CD14-positive monocyte (primary cell): ENCODE data around the gene PIK3CD. TPM values are rescaled to one million over a fixed set of nuclear protein-coding genes. Genes with fewer than 3 reads are reported as not detected.

Source experiments
- DNase-seq, 3 donors: peaks; one replicate each; pipeline ENCODE4 v3.0.0-alpha.2; 2011 to 2022
- H2AFZ ChIP-seq: 2 replicates; pipeline ENCODE4 v1.6.0; 2012; ENCODE audit warnings: mild to moderate bottlenecking, low read depth, low read length, inconsistent platforms; ENCODE audit not compliant: insufficient read depth, poor library complexity, severe bottlenecking
- H3K27ac ChIP-seq, 2 donors: 1 replicate in 1 of 2; 2 replicates in 1 of 2; pipeline ENCODE4 v1.5.1; 2012 to 2013; ENCODE audit warnings: low read length in 2 of 2, control low read depth in 1 of 2, inconsistent platforms in 1 of 2, low read depth in 1 of 2, mild to moderate bottlenecking in 1 of 2
- H3K27me3 ChIP-seq, 2 donors: one replicate each; pipeline versions ENCODE4 v1.6.0 to v1.6.1; 2011 to 2013; ENCODE audit warnings: low read length in 2 of 2; ENCODE audit not compliant: control insufficient read depth in 2 of 2, insufficient read depth in 2 of 2
- H3K36me3 ChIP-seq, 2 donors: replicated peaks in 1 of 2; 1 replicate in 1 of 2; 2 replicates in 1 of 2; pipeline versions ENCODE4 v1.5.1 to v1.6.1; 2012 to 2013; ENCODE audit warnings: low read length in 2 of 2, control low read depth in 1 of 2, inconsistent platforms in 1 of 2, mild to moderate bottlenecking in 1 of 2; ENCODE audit not compliant: insufficient read depth in 2 of 2, control insufficient read depth in 1 of 2
- H3K4me1 ChIP-seq, 2 donors: 1 replicate in 1 of 2; 2 replicates in 1 of 2; pipeline versions ENCODE4 v1.5.1 to v1.6.1; 2012 to 2013; ENCODE audit warnings: low read length in 2 of 2, control low read depth in 1 of 2, inconsistent platforms in 1 of 2, mild to moderate bottlenecking in 1 of 2, moderate library complexity in 1 of 2; ENCODE audit not compliant: insufficient read depth in 2 of 2, control insufficient read depth in 1 of 2
- H3K4me2 ChIP-seq: replicated peaks from 2 replicates; pipeline ENCODE3; 2012; ENCODE audit warnings: low read length, moderate library complexity, mild to moderate bottlenecking; ENCODE audit not compliant: poor library complexity, severe bottlenecking; ENCODE audit errors: extremely low read depth
- H3K4me3 ChIP-seq, 3 experiments: fragments of 200-600 bp in 1 of 3; sonication (generic) in 1 of 3; replicated peaks in 1 of 3; 1 replicate in 2 of 3; 2 replicates in 1 of 3; pipeline ENCODE4 v1.5.1; 2011 to 2013; ENCODE audit warnings: low read length in 3 of 3, mild to moderate bottlenecking in 3 of 3, control low read depth in 2 of 3, low read depth in 2 of 3, inconsistent platforms in 1 of 3, moderate library complexity in 1 of 3
- H3K79me2 ChIP-seq: 2 replicates; pipeline ENCODE4 v1.6.0; 2012; ENCODE audit warnings: mild to moderate bottlenecking, control low read depth, inconsistent platforms, low read length, moderate library complexity; ENCODE audit not compliant: insufficient read depth
- H3K9ac ChIP-seq: 2 replicates; pipeline ENCODE4 v1.6.0; 2017; ENCODE audit warnings: low read length, mild to moderate bottlenecking; ENCODE audit not compliant: insufficient read depth, poor library complexity, severe bottlenecking
- H3K9me3 ChIP-seq, 2 donors: replicated peaks in 1 of 2; 1 replicate in 1 of 2; 2 replicates in 1 of 2; pipeline versions ENCODE4 v1.5.1 to v1.6.1; 2012 to 2013; ENCODE audit warnings: low read length in 2 of 2, control low read depth in 1 of 2; ENCODE audit not compliant: control insufficient read depth in 1 of 2, insufficient read depth in 1 of 2
- H4K20me1 ChIP-seq: 2 replicates; pipeline ENCODE4 v1.6.0; 2012; ENCODE audit warnings: mild to moderate bottlenecking, low read length, control low read depth, moderate library complexity; ENCODE audit not compliant: insufficient read depth
- H3K27ac Mint-ChIP-seq, 7 donors: one replicate each; pipeline ENCODE4 v1.8.0; 2020; ENCODE audit warnings: mild to moderate bottlenecking in 7 of 7, mixed read lengths in 7 of 7, moderate library complexity in 6 of 7, inconsistent platforms in 2 of 7
- H3K27me3 Mint-ChIP-seq, 3 donors: one replicate each; pipeline ENCODE4 v1.8.0; 2021 to 2022; ENCODE audit warnings: low read depth in 3 of 3, mild to moderate bottlenecking in 3 of 3, mixed read lengths in 3 of 3, moderate library complexity in 3 of 3, inconsistent platforms in 1 of 3
- H3K36me3 Mint-ChIP-seq, 2 donors: one replicate each; pipeline ENCODE4 v1.8.0; 2020; ENCODE audit warnings: mixed read lengths in 2 of 2, inconsistent platforms in 1 of 2, mild to moderate bottlenecking in 1 of 2
- H3K4me1 Mint-ChIP-seq: one replicate; pipeline ENCODE4 v1.8.0; 2020; ENCODE audit warnings: mild to moderate bottlenecking, mixed read lengths
- H3K4me3 Mint-ChIP-seq, 2 donors: one replicate each; pipeline ENCODE4 v1.8.0; 2020; ENCODE audit warnings: mild to moderate bottlenecking in 2 of 2, mixed read lengths in 2 of 2, moderate library complexity in 1 of 2
- H3K9me3 Mint-ChIP-seq, 7 donors: one replicate each; pipeline ENCODE4 v1.8.0; 2020 to 2022; ENCODE audit warnings: mixed read lengths in 7 of 7, mild to moderate bottlenecking in 6 of 7, moderate library complexity in 6 of 7, inconsistent platforms in 2 of 7
- CTCF ChIP-seq: fragments of 200-600 bp; IDR thresholded peaks from one replicate; pipeline ENCODE4 v1.8.0; 2022; ENCODE audit warnings: antibody characterized with exemption, mild to moderate bottlenecking
- WGBS: methylation state at CpG from one replicate; pipeline ENCODE4 v1.1.5; 2013; ENCODE audit warnings: missing lambda C conversion rate; ENCODE audit not compliant: insufficient coverage; 5-methylcytosine and 5-hydroxymethylcytosine counted together
- intact Hi-C, 2 donors: fragments of 100-400 bp; cut with micrococcal nuclease; formaldehyde crosslinking; loops; one replicate each; pipeline versions ENCODE4 v1.15.0 to v1.15.1; 2023
- polyA plus RNA-seq, 3 donors: library from polyadenylated mRNA; depleted of rRNA in 1 of 3; unstranded in 2 of 3; stranded (reverse) in 1 of 3; fragments of 300-500 nt in 2 of 3; fragments of >200 nt in 1 of 3; fragmentation: Illumina TruSeq in 2 of 3; gene quantifications; 1 replicate in 2 of 3; 2 replicates in 1 of 3; pipeline ENCODE4 v1.2.3, GENCODE V29; 2012 to 2021

PIK3CD gene
- polyA plus RNA-seq, 3 donors = 33.2 to 120 (median 52.2) TPM

- no peak overlapping the region for H2AFZ ChIP-seq
- H3K79me2 ChIP-seq = peaks cover 6% of the 10 kb centered on the region
- no peak overlapping the region for H3K4me3 ChIP-seq
- DNase-seq = no peak
- H3K9me3 Mint-ChIP-seq = no peaks in the 10 kb centered on the region
- H3K27me3 Mint-ChIP-seq = peaks cover 0 to 2% (median 0%) of the 10 kb centered on the region in 3 donors
- H3K4me3 Mint-ChIP-seq = no peak overlapping the region
- H4K20me1 ChIP-seq = peaks cover 9% of the 10 kb centered on the region
- no peak overlapping the region for H3K9ac ChIP-seq
- intact Hi-C loops = no loop called here
- H3K27ac ChIP-seq = no peak overlapping the region
- no peak overlapping the region for H3K4me2 ChIP-seq
- H3K36me3 ChIP-seq = peaks cover 26 to 68% of the 10 kb centered on the region in 2 donors
- H3K36me3 Mint-ChIP-seq = peaks cover 54 to 62% of the 10 kb centered on the region in 2 donors
- H3K4me1 Mint-ChIP-seq = no peaks in the 10 kb centered on the region
- no peak for TF ChIP-seq CTCF
- peak overlapping the region in 2 of 7 donors; percentile 41 to 48 for H3K27ac Mint-ChIP-seq
- H3K4me1 ChIP-seq = no peaks in the 10 kb centered on the region
- no peaks in the 10 kb centered on the region for H3K27me3 ChIP-seq
- no peaks in the 10 kb centered on the region for H3K9me3 ChIP-seq
- WGBS = 99% methylated on average over 10 of the region's 12 CpGs
These were observed 101.6 kb downstream of the PIK3CD start for GRCh38 chr1:9753121-9753531.

- peaks cover 9% of the 10 kb centered on the region for H3K79me2 ChIP-seq
- no peak for TF ChIP-seq CTCF
These were observed 104.0 kb downstream of the PIK3CD start for GRCh38 chr1:9755441-9755995.

More at GRCh38 chr1:9755441-9755995, 104.0 kb downstream of the PIK3CD start:
- Histone ChIP-seq H3K4me1 (peaks cover 14 to 17% of the 10 kb centered on the region in 2 donors), H3K4me3 (no peak overlapping the region), H3K36me3 (peaks cover 10 to 44% of the 10 kb centered on the region in 2 donors), H4K20me1 (peaks cover 26% of the 10 kb centered on the region), H3K4me2 (no peak overlapping the region), H3K9me3 (no peaks in the 10 kb centered on the region), H3K27me3 (no peaks in the 10 kb centered on the region), H3K9ac (no peak overlapping the region), H3K27ac (no peak overlapping the region), H2AFZ (no peak overlapping the region)
- intact Hi-C loops = no loop called here
- Mint-ChIP-seq H3K9me3 (no peaks in the 10 kb centered on the region), H3K27ac (peak overlapping the region in 1 of 7 donors; percentile 5), H3K27me3 (no peaks in the 10 kb centered on the region), H3K4me1 (peaks cover 19% of the 10 kb centered on the region), H3K36me3 (peaks cover 32 to 48% of the 10 kb centered on the region in 2 donors), H3K4me3 (no peak overlapping the region)
- no peak for DNase-seq
- 63% methylated on average over 1 of the region's 10 CpGs for WGBS
